ENCODE measurements around the gene TARS3.

- TF ChIP-seq EZH2phosphoT487 (IDR thresholded peaks at IDR 0.05) (no peak), EZH2 (IDR thresholded peaks at IDR 0.05) (no peak), CTCF (IDR thresholded peaks at IDR 0.05) (no peak)
These were observed 113.3 kb downstream of the TARS3 start for GRCh38 chr15:101611007-101611406.
